CD4-positive, alpha-beta T cell treated with Interleukin-1 beta for 1 hour (primary cell): ENCODE results near the gene NHLRC2.
"Not testable (repeated sequence)": the region's sequence is repeated elsewhere in the genome, so short reads cannot be mapped to it uniquely, and the experiment has no call there.

Experiments
- DNase-seq, 2 donors: peaks; one replicate each; pipeline ENCODE4 v3.0.0-alpha.2; 2020 to 2022

The NHLRC2 gene

GRCh38 chr10:113911839-113912238, 57.4 kb downstream of the NHLRC2 start:
- DNase-seq, result no peak

- DNase-seq, result no peak
These were observed 58.1 kb downstream of the NHLRC2 start for GRCh38 chr10:113912582-113912981.

DNA sequence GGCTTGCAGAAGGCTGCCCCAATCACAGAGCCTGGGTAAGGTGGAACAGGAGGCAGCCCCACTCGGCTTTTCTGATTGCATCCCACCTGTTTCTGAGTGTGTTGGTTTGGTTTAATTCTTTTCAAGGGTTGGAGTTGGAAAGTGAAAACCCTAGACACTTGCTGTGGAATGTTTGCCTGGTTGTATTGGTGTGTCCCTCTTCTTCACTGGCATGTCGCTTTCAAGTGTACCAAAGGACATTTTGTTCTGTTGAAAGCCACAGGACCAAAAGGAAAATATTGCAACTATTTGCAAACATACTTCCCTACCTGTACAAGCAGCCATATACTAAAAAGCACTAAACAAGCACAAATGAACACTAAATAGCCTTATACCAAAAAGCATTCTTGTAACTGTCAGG, 60.5 kb downstream of the NHLRC2 start:
- DNase-seq, result no peak

DNA sequence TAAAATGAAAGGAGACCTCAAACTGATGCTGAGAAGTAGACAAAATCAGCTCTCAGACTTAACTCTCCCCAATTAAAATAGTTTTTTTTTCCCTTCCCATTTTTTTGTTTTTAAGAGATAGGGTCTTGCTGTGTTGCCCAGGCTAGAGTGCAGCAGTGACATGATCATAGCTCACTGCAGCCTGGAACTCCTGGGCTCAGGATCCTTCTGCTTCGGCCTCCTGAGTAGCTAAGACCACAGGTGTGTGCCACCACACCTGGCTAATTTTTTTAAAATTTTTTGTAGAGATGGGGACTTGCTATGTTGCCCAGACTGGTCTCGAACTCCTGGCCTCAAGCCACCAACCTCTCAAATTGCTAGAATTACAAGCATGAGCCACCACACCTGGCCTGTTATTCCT, 61.1 kb downstream of the NHLRC2 start:
- no peak for DNase-seq

- DNase-seq, result no peak
These were observed 61.6 kb downstream of the NHLRC2 start for GRCh38 chr10:113916053-113916452.

- DNase-seq, result no peak
These were observed 63.2 kb downstream of the NHLRC2 start for GRCh38 chr10:113917636-113918035.

DNA sequence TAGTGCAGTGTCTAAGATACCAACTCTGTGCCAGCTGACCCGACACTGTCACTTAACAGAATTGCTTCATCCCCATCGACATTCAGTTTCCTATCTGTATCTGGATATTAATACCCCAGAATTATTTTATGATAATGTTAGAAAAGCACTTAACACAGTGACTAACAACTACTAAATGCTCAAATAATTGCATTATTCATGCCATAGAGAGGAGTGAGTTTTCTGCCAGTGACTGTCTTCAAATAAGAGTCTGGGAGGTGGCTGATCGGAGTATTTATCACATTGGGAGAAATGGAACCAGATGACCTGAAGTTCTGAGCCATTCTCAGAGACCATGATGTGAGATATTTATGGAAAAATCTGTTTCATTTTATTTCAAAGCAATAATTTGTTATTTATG, 65.7 kb downstream of the NHLRC2 start:
- DNase-seq, result no peak

GRCh38 chr10:113920875-113921274, 66.4 kb downstream of the NHLRC2 start:
- DNase-seq, result no peak

GRCh38 chr10:113921561-113922370, 67.3 kb downstream of the NHLRC2 start:
- DNase-seq, result no peak

GRCh38 chr10:113922787-113923570, 68.5 kb downstream of the NHLRC2 start:
- DNase-seq, result no peak

DNA sequence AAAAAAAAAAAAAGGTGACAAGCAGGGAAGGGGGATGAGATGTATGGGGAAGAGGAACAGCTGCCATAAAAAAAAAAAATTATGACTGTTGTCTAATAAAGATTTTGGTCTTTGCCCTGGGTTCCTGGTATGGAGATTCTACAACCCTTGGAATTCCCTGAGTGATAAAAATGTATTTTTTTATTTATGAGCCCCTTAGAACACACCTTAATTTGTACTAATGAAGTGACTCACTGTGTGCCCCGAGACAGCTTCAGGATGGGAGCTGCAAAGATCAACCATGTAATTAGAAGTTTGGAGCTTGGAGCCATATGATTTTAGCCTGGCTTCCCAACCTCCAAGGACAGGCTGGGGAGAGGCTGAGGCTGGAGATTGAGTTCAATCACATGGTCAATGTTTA, 69.7 kb downstream of the NHLRC2 start:
- no peak for DNase-seq

DNA sequence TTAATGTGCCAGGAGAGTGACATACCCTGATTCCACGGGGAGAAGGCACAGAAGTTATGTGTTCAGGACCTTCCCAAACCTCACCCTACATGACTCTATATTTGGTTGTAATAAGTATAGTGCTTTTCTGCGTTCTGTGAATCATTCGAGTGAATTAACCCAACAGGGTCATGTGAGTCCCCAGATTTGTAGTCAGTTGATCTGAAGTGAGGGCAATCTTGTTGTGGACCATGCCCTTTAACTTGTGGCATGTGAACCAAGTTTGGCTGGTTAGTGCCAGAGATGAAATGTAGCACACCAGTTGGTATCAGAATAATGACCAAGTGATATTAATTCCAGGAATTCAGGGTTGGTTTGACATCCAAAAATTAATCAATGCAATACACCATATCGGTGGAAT, 70.2 kb downstream of the NHLRC2 start:
- no peak for DNase-seq

DNA sequence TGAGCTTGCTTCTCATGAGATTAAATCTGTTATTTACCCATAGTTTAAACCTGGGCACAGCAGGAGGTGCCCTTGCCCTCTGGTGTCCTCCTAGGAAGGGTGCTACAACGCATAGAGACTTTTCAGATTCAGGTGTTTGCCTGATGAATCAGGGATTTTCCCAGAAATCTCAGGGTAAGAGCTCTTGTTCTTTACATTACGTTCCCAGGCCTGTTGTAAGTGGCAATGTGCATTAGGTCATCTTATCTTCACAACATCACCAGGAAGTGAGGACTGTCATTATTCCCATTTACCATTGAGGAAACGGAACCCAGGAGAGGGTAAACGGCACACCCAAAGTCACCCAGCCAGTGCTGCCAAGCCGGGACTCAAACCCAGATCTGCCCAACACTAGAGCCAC, 73.0 kb downstream of the NHLRC2 start:
- no peak for DNase-seq

DNA sequence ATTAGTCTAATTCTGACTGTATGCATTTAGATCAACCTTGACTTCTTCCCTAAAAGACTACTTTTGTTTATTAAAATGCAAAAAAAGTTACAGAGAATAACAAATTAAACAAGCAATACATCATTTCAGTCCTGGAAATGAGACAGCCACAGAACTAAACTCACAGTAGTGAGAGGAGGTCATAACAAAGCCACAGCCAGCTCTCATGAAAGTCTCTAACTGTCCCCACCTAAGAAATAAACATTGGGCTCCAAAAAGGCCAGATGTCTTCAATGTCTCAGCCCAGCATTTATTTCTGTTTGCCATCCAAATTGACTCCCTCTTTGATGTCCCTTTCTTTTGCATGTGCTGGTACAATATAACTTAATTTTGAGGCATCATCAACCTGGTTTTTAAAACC, 74.4 kb downstream of the NHLRC2 start:
- DNase-seq, result no peak

- DNase-seq, result no peak
These were observed 75.1 kb downstream of the NHLRC2 start for GRCh38 chr10:113929522-113929921.

DNA sequence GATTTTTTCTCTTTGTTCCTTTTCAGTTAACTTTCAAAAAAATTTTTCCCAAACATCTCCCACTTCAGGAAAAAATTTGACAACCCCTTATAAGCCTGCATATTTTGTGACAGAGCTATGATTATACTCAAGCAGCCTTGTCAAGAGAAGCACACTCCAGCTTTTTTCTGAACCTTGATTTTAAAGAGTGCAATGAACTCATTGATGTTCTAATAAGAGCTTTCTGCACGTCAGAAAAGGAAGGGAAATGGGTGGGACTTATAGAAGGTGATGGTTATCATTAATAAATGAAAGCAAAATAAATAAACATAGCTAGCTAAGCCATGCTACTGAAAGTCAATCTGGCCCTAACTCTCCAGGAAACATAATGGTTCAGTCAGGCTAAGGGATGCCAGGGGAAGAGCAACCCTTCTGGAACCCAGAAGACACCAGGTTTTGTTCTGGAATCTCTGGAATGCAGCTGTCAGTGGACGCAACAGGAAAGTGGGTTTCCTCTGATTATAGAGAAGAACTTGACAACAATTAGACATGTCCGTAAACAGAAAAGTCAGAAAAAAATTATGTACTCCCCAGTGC, 76.1 kb downstream of the NHLRC2 start:
- no peak for DNase-seq

GRCh38 chr10:113932854-113933253, 78.4 kb downstream of the NHLRC2 start:
- DNase-seq, result no peak

- DNase-seq, result no peak
These were observed 79.6 kb downstream of the NHLRC2 start for GRCh38 chr10:113933894-113934532.

GRCh38 chr10:113937258-113937657, 82.8 kb downstream of the NHLRC2 start:
- no peak for DNase-seq

DNA sequence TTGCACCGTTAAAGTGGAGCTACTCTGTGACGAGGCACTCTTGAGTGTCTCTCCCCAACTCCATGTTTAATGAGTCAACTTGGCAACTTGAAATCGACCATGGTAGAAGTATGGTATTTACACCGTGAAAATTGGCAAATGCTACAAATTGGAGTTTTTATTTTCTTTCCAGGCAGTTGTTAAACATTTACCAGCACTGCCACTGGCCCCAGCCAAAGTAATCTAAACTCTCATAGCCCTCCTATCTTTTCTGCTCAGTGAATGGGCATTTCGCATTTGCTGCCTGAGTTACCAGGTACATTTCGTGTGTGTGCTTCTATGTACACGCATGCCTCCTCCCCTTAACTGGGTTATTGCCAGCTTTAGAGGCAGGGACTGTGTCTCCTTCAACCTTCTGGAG, 83.3 kb downstream of the NHLRC2 start:
- DNase-seq, result no peak

- no peak for DNase-seq
These were observed 84.9 kb downstream of the NHLRC2 start for GRCh38 chr10:113939212-113939860.

- DNase-seq, result no peak
These were observed 86.7 kb downstream of the NHLRC2 start for GRCh38 chr10:113941140-113941539.

GRCh38 chr10:113943196-113943595, 88.7 kb downstream of the NHLRC2 start:
- DNase-seq, result not testable (repeated sequence)
